Stimulated activated CD4-positive, alpha-beta T cell treated with anti-CD3 and anti-CD28 coated beads, Interleukin-4, amount 100 ng/mL, for 48 hours (primary cell): ENCODE data around the gene WDR86.

Source experiments
- DNase-seq, 2 donors: peaks; one replicate each; pipeline ENCODE4 v3.0.0-alpha.2; 2020; ENCODE audit warnings: low read depth in 2 of 2

The WDR86 gene

DNA sequence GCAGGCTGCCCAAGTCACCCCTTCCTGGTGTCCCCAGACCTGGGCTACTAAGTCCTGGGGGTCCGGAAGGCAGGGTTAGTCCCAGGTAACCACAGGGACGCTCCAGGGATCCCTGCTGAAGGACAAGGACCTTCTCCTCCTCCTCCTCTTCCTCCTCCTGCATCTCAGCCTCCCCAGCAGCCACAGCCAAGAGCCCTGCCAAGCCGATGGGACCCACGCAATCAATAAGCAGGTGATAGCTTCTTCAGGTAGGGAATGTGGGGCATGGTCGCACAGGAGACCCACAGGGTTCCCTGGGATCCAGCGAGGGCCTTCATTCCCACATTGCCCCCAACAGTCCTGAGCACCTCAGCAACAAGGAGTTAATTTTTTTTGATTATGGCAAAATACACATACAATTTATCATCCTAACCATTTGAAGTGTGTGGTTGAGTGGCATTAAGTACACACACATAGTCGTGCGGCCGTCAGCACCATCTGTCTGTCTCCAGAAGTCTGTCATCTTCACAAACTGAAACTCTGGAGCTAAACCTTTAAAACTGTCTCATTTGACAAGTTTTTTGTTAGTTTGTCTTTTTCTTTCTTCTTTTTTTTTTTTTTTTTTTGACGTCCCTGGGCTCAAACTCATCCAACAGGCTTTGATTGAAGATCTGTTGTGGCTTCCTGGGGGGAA is 18.0 kb upstream of the WDR86 start:
- no peak for DNase-seq

DNA sequence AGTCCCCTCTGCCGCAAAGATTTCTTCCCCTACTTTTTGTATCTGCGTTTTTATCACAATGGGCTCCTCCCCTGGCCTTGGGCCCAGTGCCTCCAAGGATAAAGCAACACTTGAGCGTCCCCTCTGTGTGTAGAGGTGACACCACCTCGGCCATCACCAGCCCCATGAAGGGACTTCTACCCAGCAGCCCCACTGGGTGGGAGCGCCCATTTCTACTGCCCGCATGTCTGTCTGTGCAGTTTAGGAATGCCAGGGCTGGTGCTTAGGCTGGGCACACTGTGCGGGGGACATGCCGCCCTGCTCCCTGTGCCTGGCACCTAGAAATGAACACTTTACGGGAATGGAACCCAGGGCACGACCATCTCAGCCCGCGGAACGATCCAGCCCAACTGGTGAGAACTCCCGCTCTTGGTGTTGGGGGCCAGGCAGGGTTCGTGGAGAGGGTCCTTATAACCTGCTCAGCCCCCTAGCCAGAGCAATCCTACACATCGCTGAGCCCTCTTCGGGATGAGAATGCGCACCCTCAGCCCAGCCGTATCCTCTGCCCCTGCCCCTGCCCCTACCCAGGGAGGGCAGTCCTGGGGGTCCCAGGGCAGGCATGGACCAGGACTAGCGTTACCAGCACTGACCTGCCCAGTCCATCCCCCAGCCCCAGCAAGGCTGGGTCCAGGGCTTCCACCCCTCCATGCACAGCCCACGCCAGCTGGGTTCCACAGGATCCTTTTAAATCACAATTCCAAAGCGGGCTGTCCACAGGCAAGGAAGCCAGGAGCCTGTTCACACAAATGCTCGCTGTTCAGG is 17.3 kb upstream of the WDR86 start:
- DNase-seq = no peak

GRCh38 chr7:151426441-151426903 is 16.6 kb upstream of the WDR86 start:
- no peak for DNase-seq

- DNase-seq = no peak
Measured at GRCh38 chr7:151425670-151426440, 16.0 kb upstream of the WDR86 start.

- no peak for DNase-seq
Measured at GRCh38 chr7:151424799-151425198, 15.0 kb upstream of the WDR86 start.

DNA sequence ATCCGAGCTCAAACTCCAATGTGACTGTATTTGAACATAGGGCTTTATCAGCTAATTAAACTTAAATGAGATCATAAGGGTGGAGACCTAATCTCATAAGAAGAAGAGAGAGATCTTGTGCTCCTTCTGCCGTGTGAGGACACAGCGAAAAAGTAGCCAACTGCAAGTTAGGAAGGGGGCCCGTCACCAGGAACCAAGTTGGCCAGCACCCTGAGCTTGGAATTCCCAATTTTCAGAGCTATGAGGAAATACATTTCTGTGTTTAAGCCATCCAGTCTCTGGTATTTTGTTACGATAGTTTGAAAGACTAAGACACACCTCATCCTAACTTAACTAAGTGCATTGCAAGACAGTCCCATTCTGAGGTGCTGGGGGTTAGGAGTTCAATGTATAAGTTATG is 14.1 kb upstream of the WDR86 start:
- no peak for DNase-seq

DNA sequence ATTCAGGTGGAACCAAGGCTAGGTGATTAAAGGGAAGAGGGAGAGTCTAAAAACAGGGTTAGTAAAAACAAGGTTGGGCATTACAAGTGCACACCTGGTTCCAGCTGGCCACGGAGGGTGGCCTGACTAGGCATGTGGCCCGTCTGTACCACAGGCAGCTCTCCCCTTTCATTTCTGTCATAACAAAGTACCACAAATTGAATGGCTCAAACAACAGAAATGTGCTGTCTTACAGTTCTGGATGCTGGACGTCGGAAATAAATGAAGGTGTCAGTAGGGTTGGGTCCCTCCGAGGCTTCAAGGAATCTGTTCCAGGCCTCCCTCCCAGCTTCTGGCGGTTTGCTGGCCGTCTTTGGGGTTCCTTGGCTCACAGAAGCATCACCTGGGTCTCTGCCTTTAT is 13.4 kb upstream of the WDR86 start:
- DNase-seq = no peak

DNA sequence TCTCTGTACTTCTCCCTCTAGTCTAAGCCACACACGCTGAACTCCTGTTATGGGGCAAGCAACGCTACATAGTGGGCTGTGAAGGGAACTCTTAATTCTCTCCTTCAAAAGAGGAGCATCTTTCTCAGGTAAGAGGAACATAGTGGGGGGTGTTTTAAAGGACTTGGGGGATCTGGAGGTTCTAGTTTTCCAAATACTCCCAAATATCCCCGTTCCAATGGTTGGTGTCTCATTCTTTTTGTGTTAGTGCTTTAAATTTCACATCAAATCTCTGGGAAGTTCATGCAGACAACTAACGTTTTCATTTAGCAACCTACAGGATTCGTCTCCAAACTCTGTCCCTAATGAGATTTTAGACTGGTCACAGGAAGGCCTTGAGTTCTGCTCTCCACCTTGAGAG is 12.4 kb upstream of the WDR86 start:
- no peak for DNase-seq

- DNase-seq = no peak
Measured at GRCh38 chr7:151420144-151420543, 10.3 kb upstream of the WDR86 start.

DNA sequence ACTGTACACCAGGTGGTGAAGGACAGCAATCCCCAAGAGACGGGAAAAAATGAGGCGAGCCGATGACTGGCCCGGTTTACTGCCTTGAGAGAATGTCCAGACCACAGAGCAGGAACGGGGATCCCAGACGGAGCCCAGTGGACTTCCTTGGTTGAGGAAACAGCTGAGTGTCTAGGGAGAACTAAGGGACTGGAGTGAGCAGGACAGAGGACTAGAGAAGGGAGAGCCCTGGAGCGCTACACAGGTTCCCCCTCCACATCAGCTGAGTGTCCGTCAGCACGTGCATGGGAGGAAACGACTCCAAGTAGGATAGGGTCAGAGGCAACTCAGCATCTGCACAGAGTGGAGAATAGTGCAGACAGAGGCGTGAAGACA is 7.1 kb upstream of the WDR86 start:
- no peak for DNase-seq

DNA sequence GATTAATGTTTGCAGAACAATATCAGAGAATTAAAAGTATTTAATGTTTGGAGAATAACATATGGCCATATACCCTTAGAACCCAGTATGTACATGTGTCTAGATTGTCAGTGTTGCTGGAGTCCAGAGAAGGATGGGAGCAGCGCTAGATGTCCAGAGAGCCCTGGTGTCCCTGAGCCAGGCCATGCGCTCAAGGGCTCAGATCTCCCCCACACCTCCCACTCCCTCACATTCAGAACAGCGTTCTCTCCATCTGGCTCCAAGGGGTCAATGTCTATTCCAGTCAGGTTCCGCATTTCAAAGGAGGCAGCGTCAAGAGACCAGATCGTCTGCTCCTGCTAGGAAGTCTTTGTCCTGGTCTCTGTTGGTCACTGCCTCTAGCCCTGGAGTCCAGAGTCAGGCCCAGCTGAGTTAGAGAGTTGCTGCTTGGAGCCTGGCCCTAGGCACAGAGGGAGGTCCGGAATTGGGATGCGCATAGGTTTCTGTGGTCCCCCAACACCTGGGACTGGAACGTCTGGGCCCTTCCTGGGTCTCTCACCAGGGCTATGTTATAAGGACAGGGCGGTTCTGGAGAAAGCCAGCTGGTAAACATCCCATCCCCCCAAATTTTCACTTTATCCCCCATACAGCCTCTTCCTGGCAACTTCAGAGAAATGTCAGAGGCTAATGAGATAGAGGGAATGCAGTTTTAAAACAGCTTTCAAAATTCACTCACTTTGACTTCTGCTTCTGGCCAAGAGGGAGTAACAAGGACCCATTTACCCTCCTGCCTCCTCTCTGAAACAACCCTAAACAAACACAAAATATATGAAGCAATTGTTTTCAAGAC is 6.5 kb upstream of the WDR86 start:
- DNase-seq = no peak

GRCh38 chr7:151415375-151416105 is 5.7 kb upstream of the WDR86 start:
- DNase-seq = no peak

DNA sequence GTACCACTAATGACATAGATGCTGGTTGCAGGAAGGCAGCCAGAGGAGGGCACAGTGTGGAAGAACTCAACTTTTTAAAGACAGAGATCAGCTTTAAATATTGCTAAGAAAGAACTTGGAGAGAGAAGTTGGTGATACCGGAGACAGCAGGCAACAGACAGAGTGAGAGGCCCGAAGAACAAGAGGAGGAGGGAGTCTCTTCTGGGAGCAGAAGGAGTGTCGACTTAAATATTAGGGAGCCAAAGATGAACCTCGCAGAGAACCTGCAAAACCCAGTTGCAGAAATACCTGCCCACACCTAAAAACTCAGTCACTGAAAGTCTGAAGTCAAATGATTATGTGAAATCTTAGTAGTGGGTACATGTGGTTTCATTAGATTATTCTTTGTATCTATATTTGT is 3.4 kb upstream of the WDR86 start:
- no peak for DNase-seq

- no peak for DNase-seq
Measured at GRCh38 chr7:151412318-151412717, 2.5 kb upstream of the WDR86 start.

DNA sequence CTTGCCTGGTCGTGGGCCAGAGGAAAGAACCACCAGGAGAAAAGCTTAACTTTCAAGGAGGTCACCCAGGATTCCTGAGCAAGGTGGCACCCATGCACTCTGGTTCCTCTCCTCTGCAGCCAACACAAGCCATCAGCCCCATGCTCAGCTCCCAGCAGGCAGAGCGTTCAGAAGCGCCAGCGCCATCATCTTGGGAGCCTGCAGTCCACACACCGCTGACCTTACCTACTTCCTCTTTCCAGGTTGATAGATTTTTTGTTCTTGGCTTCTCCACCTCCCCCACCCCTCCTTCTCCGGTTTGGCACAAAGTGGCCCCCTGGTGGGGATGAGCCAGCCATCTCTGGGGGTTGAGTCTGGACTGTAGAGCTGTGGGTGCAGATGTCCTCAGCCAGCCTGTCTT is 1.7 kb upstream of the WDR86 start:
- no peak for DNase-seq

DNA sequence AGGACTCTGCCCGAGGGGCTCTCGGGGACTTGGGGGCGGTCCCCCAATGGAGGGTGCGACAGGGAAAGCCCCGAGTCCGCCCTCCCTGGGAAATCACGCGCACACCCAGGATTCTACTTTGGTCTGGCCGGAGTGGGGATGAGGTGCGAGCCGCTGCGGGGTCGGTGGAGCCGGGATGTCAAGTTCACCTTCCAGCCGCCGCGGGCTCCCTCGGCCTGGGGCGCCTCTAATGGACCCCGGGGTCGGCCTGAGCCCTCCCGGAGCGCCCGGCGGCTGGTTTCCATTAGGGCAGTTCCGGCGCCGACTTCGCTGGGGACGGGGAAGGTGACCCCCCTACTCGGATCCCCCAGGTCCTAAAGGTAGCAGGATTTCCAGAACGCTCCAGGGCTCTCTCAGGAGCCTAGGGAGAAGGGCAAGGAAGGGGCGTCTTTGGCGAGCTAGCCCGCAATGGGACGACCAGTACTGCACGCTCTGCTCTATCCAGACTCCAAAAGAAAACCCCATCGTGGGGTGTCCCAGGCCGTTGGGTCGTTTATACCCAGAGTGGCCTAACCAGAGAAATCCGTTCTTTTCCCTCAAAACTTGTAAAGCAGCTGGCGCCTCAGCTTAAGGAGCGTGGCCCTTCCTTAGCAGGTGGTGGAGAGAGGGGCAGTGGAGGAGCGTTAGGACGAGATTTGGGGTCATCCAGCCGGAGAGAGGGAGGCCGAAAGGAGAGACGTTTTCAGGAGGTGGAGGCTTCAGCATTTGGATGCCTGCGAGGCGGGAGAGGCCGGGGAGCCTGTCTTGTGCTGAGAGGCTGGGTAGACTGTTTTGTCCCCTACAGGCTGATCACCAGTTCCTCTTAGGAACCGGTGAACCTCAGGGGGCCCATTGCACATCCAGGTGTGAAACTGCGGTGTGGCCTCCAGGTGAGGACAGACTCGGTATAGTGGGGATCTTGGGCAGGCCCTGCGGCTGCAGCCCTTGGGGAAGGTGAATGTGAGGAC is 860 bp upstream of the WDR86 start:
- DNase-seq = no peak

DNA sequence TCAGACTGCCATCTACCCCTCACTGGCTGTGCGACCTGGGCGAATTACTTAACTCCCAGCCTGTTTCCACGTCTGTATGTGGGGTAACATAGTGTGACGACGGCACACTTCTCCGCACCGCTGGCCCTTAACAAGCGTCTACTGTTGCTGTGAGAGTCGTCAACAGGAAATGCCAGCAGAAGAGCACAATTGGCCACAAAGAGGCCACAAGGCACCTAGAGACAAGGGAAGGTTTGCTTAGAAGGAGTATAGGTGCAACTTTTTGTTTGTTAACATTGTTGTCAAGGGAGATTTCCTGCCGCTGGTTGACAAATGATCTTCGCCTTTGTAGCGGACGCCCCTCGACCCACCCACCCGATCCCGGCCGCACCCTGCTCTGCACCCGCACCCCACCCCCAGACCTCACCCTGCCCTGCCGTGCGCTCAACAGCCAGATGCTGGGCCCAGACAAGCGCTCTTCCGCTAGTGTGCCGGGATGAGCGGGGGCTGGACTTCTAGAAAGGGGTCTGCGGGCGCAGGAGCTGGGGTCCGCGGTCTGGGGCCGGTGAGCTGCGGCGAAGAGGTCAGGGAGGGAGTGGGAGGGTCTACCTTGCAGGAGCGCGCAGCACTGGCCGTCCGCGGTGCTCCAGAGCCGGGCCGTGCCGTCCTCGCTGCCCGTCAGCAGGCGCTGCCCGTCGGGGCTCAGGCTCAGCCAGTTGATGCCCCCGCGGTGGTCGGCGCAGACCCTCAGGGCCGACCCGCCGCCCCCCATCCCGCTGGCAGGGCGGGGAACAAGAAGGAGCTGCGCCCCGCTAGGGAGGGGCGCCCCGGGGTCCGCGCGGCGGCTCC is 785 bp downstream of the WDR86 start:
- DNase-seq = no peak

DNA sequence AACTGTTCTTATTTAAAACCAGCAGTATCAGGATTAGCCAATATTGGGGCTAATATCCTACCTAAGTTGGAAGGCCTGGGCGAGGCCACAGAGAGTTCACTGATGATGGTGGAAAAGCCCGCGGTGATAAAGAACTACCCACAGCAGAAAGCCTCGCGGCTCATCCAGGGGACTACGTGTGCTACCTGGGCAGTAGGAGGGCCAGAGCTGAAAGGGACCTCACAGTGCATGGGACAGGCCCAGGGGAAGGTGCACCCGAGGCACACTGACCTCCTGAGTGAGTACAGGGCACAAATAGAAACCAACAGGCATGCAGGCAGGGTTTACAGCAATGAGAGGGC is 1.4 kb downstream of the WDR86 start:
- DNase-seq = no peak
